A673 (cell line): ENCODE measurements around the gene ARAP2. TPM values are rescaled to one million over a fixed set of nuclear protein-coding genes. Genes with fewer than 3 reads are reported as not detected.

Experiments used
- BruUV-seq: library from RNA; stranded (reverse); fragments of 400-500 nt; replicated peaks from 2 replicates; lab custom pipeline; 2021; lab: Mats Ljungman, UMichigan
- CTCF ChIA-PET: fragments of 300-600 bp; sonication (Branson Sonifier 250); formaldehyde crosslinking; loops from one replicate; lab custom pipeline; 2022; ENCODE audit warnings: antibody characterized with exemption; lab: Charles Lee
- POLR2A ChIA-PET: fragments of 300-600 bp; sonication (Branson Sonifier 250); formaldehyde crosslinking; loops from one replicate; lab custom pipeline; 2022; ENCODE audit warnings: antibody characterized with exemption; ENCODE audit not compliant: low non-redundant PET; lab: Charles Lee
- DNase-seq: peaks from one replicate; pipeline ENCODE4 v3.0.0-alpha.2; 2015; ENCODE audit warnings: low spot score
- H3K27ac ChIP-seq: fragments of 200-600 bp; sonication (generic); 2 replicates; pipeline ENCODE4 v1.5.1; 2016; ENCODE audit warnings: mixed run types, low read depth, mild to moderate bottlenecking, mixed read lengths, antibody characterized with exemption, low read length; ENCODE audit not compliant: poor library complexity, severe bottlenecking
- H3K27me3 ChIP-seq: fragments of 200-600 bp; sonication (generic); replicated peaks from 2 replicates; pipeline ENCODE4 v1.6.1; 2017; ENCODE audit warnings: mixed run types, low read depth, mild to moderate bottlenecking, mixed read lengths, antibody characterized with exemption, low read length; ENCODE audit not compliant: insufficient read depth, poor library complexity
- H3K36me3 ChIP-seq: fragments of 200-600 bp; sonication (generic); 2 replicates; pipeline ENCODE4 v1.6.1; 2016; ENCODE audit warnings: mixed run types, mild to moderate bottlenecking, mixed read lengths, antibody characterized with exemption, low read length; ENCODE audit not compliant: insufficient read depth, poor library complexity, severe bottlenecking
- H3K4me1 ChIP-seq: fragments of 200-600 bp; sonication (generic); 2 replicates; pipeline ENCODE4 v1.6.1; 2017; ENCODE audit warnings: mixed run types, mild to moderate bottlenecking, mixed read lengths, antibody characterized with exemption, low read length; ENCODE audit not compliant: insufficient read depth, poor library complexity, severe bottlenecking
- H3K4me3 ChIP-seq: fragments of 200-600 bp; sonication (generic); 2 replicates; pipeline ENCODE4 v1.5.1; 2016; ENCODE audit warnings: low read depth, mixed run types, mild to moderate bottlenecking, mixed read lengths, low read length; ENCODE audit not compliant: poor library complexity, severe bottlenecking
- H3K9me3 ChIP-seq: fragments of 200-600 bp; sonication (generic); 2 replicates; pipeline ENCODE4 v1.6.1; 2016; ENCODE audit warnings: mixed run types, low read depth, mild to moderate bottlenecking, mixed read lengths, antibody characterized with exemption, low read length; ENCODE audit not compliant: poor library complexity, severe bottlenecking
- CTCF ChIP-seq: fragments of 300-800, 200-600 bp; sonication (generic); conservative IDR thresholded peaks from 2 replicates; pipeline ENCODE4 v1.5.1; 2017; ENCODE audit warnings: low read depth, mild to moderate bottlenecking, antibody characterized with exemption, low read length, moderate library complexity, mixed read lengths
- EZH2 ChIP-seq: fragments of 200-600 bp; sonication (generic); IDR thresholded peaks from 2 replicates; pipeline ENCODE4 v1.6.1; 2017; ENCODE audit warnings: borderline replicate concordance, low read depth, mild to moderate bottlenecking, mixed read lengths, antibody characterized with exemption, low read length; ENCODE audit not compliant: poor library complexity, severe bottlenecking
- intact Hi-C: fragments of 100-400 bp; cut with micrococcal nuclease; formaldehyde crosslinking; loops from one replicate; pipeline ENCODE4 v1.10.0; 2022; ENCODE audit not compliant: unreplicated experiment
- total RNA-seq: library from RNA; stranded (reverse); gene quantifications from 2 replicates; pipeline ENCODE4 v1.2.3, GENCODE V29; 2021

The ARAP2 gene
- total RNA-seq, 1 experiment from 2014 or later: 0.06 TPM

DNA sequence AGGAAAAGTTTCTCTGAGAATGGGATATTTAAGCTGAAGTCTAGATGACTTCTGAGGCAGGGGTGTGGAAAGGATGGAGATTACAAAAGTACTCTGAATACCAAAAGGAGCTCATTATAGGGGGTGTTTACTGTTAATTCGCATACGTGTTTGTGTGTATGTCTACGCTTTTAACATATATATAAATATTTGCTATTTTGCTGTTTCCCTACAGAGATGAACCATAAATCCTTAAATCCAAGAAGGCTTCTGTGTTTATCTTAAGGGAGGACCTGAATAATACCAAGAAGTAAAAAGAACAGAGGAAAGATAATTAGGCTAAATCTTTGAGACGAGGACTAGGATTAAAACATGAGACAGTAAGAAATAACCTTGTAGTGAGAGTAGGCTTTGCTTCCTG lies 166.0 kb downstream of the ARAP2 start:
- BruUV-seq: no TSS peak
- CTCF ChIA-PET: no interaction called here
- Histone ChIP-seq H3K4me3 (no peak overlapping the region), H3K27me3 (no peaks in the 10 kb centered on the region), H3K36me3 (no peaks in the 10 kb centered on the region), H3K9me3 (no peaks in the 10 kb centered on the region), H3K27ac (no peak overlapping the region), H3K4me1 (no peaks in the 10 kb centered on the region)
- intact Hi-C loops: no loop called here
- no peak for TF ChIP-seq CTCF
- TF ChIP-seq EZH2: no peak
- no peak for DNase-seq
- POLR2A ChIA-PET: no interaction called here

GRCh38 chr4:36072529-36072928 lies 171.8 kb downstream of the ARAP2 start:
- CTCF ChIA-PET: no interaction called here

GRCh38 chr4:36067116-36067515 lies 177.2 kb downstream of the ARAP2 start:
- intact Hi-C loops: no loop called here
- no peak overlapping the region for H3K27ac ChIP-seq
- H3K4me3 ChIP-seq: no peak overlapping the region
- POLR2A ChIA-PET: no interaction called here
- no peaks in the 10 kb centered on the region for H3K9me3 ChIP-seq
- no TSS peak for BruUV-seq
- no peak for DNase-seq
- no peaks in the 10 kb centered on the region for H3K36me3 ChIP-seq
- CTCF ChIA-PET: no interaction called here
- H3K4me1 ChIP-seq: no peaks in the 10 kb centered on the region
- no peaks in the 10 kb centered on the region for H3K27me3 ChIP-seq
- TF ChIP-seq EZH2 (no peak), CTCF (no peak)

More at GRCh38 chr4:36072529-36072928, 171.8 kb downstream of the ARAP2 start:
- no peaks in the 10 kb centered on the region for H3K27me3 ChIP-seq
- BruUV-seq: no TSS peak
- intact Hi-C loops: no loop called here
- no peak overlapping the region for H3K4me3 ChIP-seq
- no peak overlapping the region for H3K27ac ChIP-seq
- no peaks in the 10 kb centered on the region for H3K4me1 ChIP-seq
- H3K36me3 ChIP-seq: no peaks in the 10 kb centered on the region
- no peaks in the 10 kb centered on the region for H3K9me3 ChIP-seq
- POLR2A ChIA-PET: no interaction called here
- TF ChIP-seq EZH2 (no peak), CTCF (no peak)
- no peak for DNase-seq
